Esophagus muscularis mucosa (tissue), 3 donors: ENCODE measurements around the gene GCNA.
"Not testable (repeated sequence)": the region's sequence is repeated elsewhere in the genome, so short reads cannot be mapped to it uniquely, and the experiment has no call there.

ENCODE experiments used
- CTCF ChIP-seq, 3 experiments: fragments of 200-600 bp in 2 of 3; fragments of 450-650 bp in 1 of 3; sonication (generic) in 2 of 3; IDR thresholded peaks; one replicate each; pipeline ENCODE4 v1.5.1; 2017 to 2019; ENCODE audit warnings: antibody characterized with exemption in 3 of 3, mild to moderate bottlenecking in 2 of 3, moderate library complexity in 1 of 3
- POLR2A ChIP-seq: fragments of 450-650 bp; IDR thresholded peaks from one replicate; pipeline ENCODE4 v1.6.1; 2017; ENCODE audit warnings: antibody characterized with exemption, moderate library complexity, mild to moderate bottlenecking, low read depth
- POLR2AphosphoS5 ChIP-seq, 2 donors: sonication (generic); formaldehyde crosslinking; IDR thresholded peaks; one replicate each; pipeline ENCODE4 v1.6.1; 2017; ENCODE audit warnings: antibody characterized with exemption in 2 of 2

- TF ChIP-seq CTCF (IDR thresholded peaks at IDR 0.05); POLR2AphosphoS5 (IDR thresholded peaks at IDR 0.05); POLR2A: not testable (repeated sequence)
Observed at GRCh38 chrX:71559773-71560172, 18.5 kb upstream of the GCNA start.
